ENCODE measurements around the gene NAV1.
"Not testable (repeated sequence)": the region's sequence is repeated elsewhere in the genome, so short reads cannot be mapped to it uniquely, and the experiment has no call there.

The NAV1 gene, protein sequence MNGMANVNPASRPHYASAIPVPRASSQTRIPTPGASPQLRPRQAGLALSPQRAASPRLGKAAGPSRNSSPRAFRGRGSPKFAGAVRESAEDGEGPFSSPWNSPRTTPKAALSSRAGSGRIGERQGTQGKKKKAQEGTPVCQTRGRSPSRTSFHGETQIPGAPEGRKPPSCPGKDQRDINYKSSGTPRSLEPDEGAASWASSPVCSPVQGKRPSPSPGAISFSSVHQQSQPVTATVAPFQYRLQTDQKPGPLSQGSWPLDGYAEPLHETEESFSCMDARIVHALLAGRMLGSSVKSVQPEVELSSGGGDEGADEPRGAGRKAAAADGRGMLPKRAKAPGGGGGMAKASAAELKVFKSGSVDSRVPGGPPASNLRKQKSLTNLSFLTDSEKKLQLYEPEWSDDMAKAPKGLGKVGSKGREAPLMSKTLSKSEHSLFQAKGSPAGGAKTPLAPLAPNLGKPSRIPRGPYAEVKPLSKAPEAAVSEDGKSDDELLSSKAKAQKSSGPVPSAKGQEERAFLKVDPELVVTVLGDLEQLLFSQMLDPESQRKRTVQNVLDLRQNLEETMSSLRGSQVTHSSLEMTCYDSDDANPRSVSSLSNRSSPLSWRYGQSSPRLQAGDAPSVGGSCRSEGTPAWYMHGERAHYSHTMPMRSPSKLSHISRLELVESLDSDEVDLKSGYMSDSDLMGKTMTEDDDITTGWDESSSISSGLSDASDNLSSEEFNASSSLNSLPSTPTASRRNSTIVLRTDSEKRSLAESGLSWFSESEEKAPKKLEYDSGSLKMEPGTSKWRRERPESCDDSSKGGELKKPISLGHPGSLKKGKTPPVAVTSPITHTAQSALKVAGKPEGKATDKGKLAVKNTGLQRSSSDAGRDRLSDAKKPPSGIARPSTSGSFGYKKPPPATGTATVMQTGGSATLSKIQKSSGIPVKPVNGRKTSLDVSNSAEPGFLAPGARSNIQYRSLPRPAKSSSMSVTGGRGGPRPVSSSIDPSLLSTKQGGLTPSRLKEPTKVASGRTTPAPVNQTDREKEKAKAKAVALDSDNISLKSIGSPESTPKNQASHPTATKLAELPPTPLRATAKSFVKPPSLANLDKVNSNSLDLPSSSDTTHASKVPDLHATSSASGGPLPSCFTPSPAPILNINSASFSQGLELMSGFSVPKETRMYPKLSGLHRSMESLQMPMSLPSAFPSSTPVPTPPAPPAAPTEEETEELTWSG (N-terminal part only)
- 4.2 to 7.0 (median 6.2) reads per million in 3 donors for total RNA-seq

DNA sequence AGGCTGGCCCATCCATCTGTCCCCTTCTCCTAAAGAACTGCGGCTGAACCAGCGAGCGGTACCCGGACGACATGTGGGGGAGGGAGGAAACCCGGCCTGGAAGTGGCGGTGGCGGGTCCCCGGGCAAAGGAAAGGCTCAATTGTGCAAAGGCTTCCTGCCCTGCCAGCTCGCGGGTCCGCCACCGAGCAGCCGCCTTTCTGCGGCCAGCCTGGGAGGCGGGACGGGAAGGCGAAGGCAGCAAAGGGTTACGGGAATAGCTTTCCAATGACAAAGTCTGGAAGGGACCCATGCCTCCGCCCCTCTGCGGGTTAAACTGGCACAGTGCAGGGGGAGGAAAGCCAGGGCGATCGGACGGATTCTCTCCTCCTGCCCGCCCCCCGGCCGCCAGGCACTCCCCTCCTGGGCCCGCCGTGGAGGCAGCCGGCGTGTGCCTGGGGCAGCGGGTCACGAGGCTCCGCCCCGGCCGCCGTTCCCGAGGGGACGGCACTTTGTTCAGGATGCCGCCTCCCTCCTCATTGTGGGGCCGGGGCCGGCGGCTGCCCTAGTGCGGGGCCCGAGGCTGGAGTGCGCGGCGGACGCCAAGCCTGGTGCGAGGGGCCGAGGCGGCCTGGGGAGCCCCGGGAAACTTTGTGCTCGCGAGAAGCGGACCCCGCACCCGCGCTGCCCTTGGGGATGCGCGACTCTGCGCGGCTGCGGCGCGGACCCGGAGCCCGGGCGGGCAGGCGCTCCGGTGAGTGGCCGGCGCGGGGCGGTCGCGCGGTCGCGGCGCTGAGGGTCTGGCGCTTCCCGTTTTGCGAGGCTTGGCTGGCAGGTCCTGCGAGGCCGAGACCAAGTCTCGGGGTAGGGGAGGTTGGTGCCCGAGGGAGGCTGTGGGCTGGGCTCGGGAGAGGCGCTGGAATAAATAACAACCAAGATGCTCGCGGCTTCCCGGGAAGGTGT, at the start of gene NAV1:
Gene NAV1 (plus strand): TSS at position 516 of the 940 bp plus-strand sequence. CDS start 83,758 bp downstream, outside the sequence.
- Histone ChIP-seq H3K36me3 (ENCODE audit: control insufficient read depth, insufficient read depth, low read length) (no peaks in the 10 kb centered on the region), H3K27ac (ENCODE audit: insufficient read depth, low read length, poor library complexity, severe bottlenecking) (no peak within 1 kb of the TSS), H3K4me3 (ENCODE audit: insufficient read depth, low read depth, low read length, poor library complexity, severe bottlenecking) (peak within 1 kb of the TSS; percentile 48), H3K27me3 (replicated peaks; ENCODE audit: control insufficient read depth, insufficient read depth, low read length, poor library complexity, severe bottlenecking) (peaks cover 40% of the 10 kb centered on the region), H3K9me3 (ENCODE audit: control insufficient read depth, low read length) (no peaks in the 10 kb centered on the region), H3K4me1 (ENCODE audit: control insufficient read depth, insufficient read depth, low read length, poor library complexity, severe bottlenecking) (peaks cover 18% of the 10 kb centered on the region)
- DNase-seq: no peak

- H3K9me3 ChIP-seq (ENCODE audit: control insufficient read depth, low read length): no peaks in the 10 kb centered on the region
- DNase-seq: no peak
- peaks cover 70% of the 10 kb centered on the region for H3K36me3 ChIP-seq (ENCODE audit: control insufficient read depth, insufficient read depth, low read length)
- no peak overlapping the region for H3K27ac ChIP-seq (ENCODE audit: insufficient read depth, low read length, poor library complexity, severe bottlenecking)
- H3K27me3 ChIP-seq (replicated peaks; ENCODE audit: control insufficient read depth, insufficient read depth, low read length, poor library complexity, severe bottlenecking): no peaks in the 10 kb centered on the region
- no peaks in the 10 kb centered on the region for H3K4me1 ChIP-seq (ENCODE audit: control insufficient read depth, insufficient read depth, low read length, poor library complexity, severe bottlenecking)
- no peak overlapping the region for H3K4me3 ChIP-seq (ENCODE audit: insufficient read depth, low read depth, low read length, poor library complexity, severe bottlenecking)
These were observed 49.2 kb upstream of the NAV1 start for GRCh38 chr1:201489643-201490261.

DNA sequence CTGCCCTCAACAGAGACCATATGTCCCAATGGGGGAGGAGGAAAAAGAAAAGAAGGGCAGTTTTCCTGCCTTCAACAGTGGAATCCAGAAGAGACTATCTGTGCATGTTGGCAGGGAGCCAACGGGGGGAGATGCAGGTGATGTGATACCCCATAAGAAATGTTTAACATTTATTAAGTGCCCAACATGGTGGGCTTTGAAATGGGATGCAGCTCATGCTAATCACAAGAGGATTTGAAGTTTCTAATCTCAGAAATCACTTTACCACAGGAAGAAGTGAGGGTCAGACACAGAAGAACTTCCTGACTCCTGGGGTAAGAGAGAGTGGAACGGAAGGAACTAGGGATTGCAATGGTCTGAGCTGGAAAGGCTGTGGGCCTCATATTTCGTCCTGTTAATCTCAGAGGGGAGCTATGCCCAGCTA, 48.2 kb upstream of the NAV1 start:
- Histone ChIP-seq H3K27ac (ENCODE audit: insufficient read depth, low read length, poor library complexity, severe bottlenecking) (no peak overlapping the region), H3K4me3 (ENCODE audit: insufficient read depth, low read depth, low read length, poor library complexity, severe bottlenecking) (no peak overlapping the region), H3K4me1 (ENCODE audit: control insufficient read depth, insufficient read depth, low read length, poor library complexity, severe bottlenecking) (no peaks in the 10 kb centered on the region), H3K9me3 (ENCODE audit: control insufficient read depth, low read length) (no peaks in the 10 kb centered on the region), H3K27me3 (replicated peaks; ENCODE audit: control insufficient read depth, insufficient read depth, low read length, poor library complexity, severe bottlenecking) (no peaks in the 10 kb centered on the region), H3K36me3 (ENCODE audit: control insufficient read depth, insufficient read depth, low read length) (peaks cover 74% of the 10 kb centered on the region)
- no peak for DNase-seq

GRCh38 chr1:201491896-201492511, 46.9 kb upstream of the NAV1 start:
- no peaks in the 10 kb centered on the region for H3K9me3 ChIP-seq (ENCODE audit: control insufficient read depth, low read length)
- H3K27me3 ChIP-seq (replicated peaks; ENCODE audit: control insufficient read depth, insufficient read depth, low read length, poor library complexity, severe bottlenecking): no peaks in the 10 kb centered on the region
- H3K4me3 ChIP-seq (ENCODE audit: insufficient read depth, low read depth, low read length, poor library complexity, severe bottlenecking): no peak overlapping the region
- H3K4me1 ChIP-seq (ENCODE audit: control insufficient read depth, insufficient read depth, low read length, poor library complexity, severe bottlenecking): no peaks in the 10 kb centered on the region
- peaks cover 73% of the 10 kb centered on the region for H3K36me3 ChIP-seq (ENCODE audit: control insufficient read depth, insufficient read depth, low read length)
- no peak for DNase-seq
- no peak overlapping the region for H3K27ac ChIP-seq (ENCODE audit: insufficient read depth, low read length, poor library complexity, severe bottlenecking)

- H3K27ac ChIP-seq (ENCODE audit: insufficient read depth, low read length, poor library complexity, severe bottlenecking); DNase-seq; H3K4me1 ChIP-seq (ENCODE audit: control insufficient read depth, insufficient read depth, low read length, poor library complexity, severe bottlenecking); H3K9me3 ChIP-seq (ENCODE audit: control insufficient read depth, low read length); H3K4me3 ChIP-seq (ENCODE audit: insufficient read depth, low read depth, low read length, poor library complexity, severe bottlenecking); H3K27me3 ChIP-seq (replicated peaks; ENCODE audit: control insufficient read depth, insufficient read depth, low read length, poor library complexity, severe bottlenecking): not testable (repeated sequence)
- H3K36me3 ChIP-seq (ENCODE audit: control insufficient read depth, insufficient read depth, low read length): peaks cover 62% of the 10 kb centered on the region
These were observed 45.8 kb upstream of the NAV1 start for GRCh38 chr1:201493026-201493656.

GRCh38 chr1:201493757-201494617, 44.9 kb upstream of the NAV1 start:
- Histone ChIP-seq H3K4me1 (ENCODE audit: control insufficient read depth, insufficient read depth, low read length, poor library complexity, severe bottlenecking) (no peaks in the 10 kb centered on the region), H3K4me3 (ENCODE audit: insufficient read depth, low read depth, low read length, poor library complexity, severe bottlenecking) (no peak overlapping the region), H3K27ac (ENCODE audit: insufficient read depth, low read length, poor library complexity, severe bottlenecking) (no peak overlapping the region), H3K36me3 (ENCODE audit: control insufficient read depth, insufficient read depth, low read length) (peaks cover 56% of the 10 kb centered on the region), H3K9me3 (ENCODE audit: control insufficient read depth, low read length) (no peaks in the 10 kb centered on the region), H3K27me3 (replicated peaks; ENCODE audit: control insufficient read depth, insufficient read depth, low read length, poor library complexity, severe bottlenecking) (no peaks in the 10 kb centered on the region)
- DNase-seq: no peak

DNA sequence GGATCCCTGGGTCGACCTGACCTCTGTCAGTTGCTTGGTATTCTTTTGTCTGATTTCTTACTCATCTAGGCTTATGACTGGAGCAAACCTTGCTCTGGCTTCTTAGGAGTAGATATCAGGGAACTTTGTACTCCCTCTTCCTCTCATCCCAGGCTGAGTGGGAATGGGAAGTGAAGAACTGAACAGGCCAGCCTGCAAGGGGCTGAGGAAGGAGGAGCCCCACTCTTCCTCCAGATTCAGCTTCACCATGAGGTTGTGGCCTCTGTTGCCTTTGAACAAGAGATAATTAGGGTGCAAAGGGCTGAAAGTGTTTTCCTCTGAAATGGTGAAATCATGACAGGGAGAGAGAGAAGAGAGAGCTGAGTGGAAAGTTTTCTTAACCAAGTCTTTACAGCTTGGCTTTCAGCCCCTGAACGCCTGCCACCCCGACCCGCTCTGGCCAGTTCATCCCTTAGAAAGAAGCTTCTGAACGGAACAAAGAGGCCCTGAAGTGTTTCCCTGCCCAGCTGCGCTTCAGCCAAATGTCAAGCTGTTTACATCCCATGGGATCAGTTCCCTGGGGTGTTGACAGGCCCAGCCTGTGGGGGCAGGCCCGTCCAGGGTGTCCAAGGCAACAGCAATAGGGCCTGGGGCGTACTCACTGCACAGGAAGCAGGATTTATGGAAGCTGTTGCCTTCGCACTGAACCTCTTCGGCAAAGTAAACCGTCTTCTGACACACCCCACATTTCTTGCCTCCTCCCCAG, 43.2 kb upstream of the NAV1 start:
- Histone ChIP-seq H3K4me3 (ENCODE audit: insufficient read depth, low read depth, low read length, poor library complexity, severe bottlenecking) (no peak overlapping the region), H3K36me3 (ENCODE audit: control insufficient read depth, insufficient read depth, low read length) (peaks cover 39% of the 10 kb centered on the region), H3K27me3 (replicated peaks; ENCODE audit: control insufficient read depth, insufficient read depth, low read length, poor library complexity, severe bottlenecking) (no peaks in the 10 kb centered on the region), H3K27ac (ENCODE audit: insufficient read depth, low read length, poor library complexity, severe bottlenecking) (no peak overlapping the region), H3K4me1 (ENCODE audit: control insufficient read depth, insufficient read depth, low read length, poor library complexity, severe bottlenecking) (no peaks in the 10 kb centered on the region), H3K9me3 (ENCODE audit: control insufficient read depth, low read length) (no peaks in the 10 kb centered on the region)
- DNase-seq: no peak
